GM18502 (cell line): ENCODE data around the gene ATP2B3.

Source experiments
- ATAC-seq: cut with Tn5 transposase; IDR thresholded peaks from one replicate; pipeline ENCODE4 v1.9.1; 2021; ENCODE audit warnings: mild to moderate bottlenecking; ENCODE audit not compliant: unreplicated experiment, poor library complexity

ATP2B3 gene

GRCh38 chrX:153608376-153608775 is 90.9 kb downstream of the ATP2B3 start:
- ATAC-seq = no peak

GRCh38 chrX:153608806-153609205 is 91.4 kb downstream of the ATP2B3 start:
- ATAC-seq = no peak

GRCh38 chrX:153609917-153610835 is 92.7 kb downstream of the ATP2B3 start:
- peak; percentile 68 for ATAC-seq

GRCh38 chrX:153610836-153611213 is 93.4 kb downstream of the ATP2B3 start:
- no peak for ATAC-seq

- ATAC-seq = no peak
These were observed 94.1 kb downstream of the ATP2B3 start for GRCh38 chrX:153611298-153612095.

GRCh38 chrX:153612413-153612812 is 95.0 kb downstream of the ATP2B3 start:
- ATAC-seq = no peak

GRCh38 chrX:153614818-153615217 is 97.4 kb downstream of the ATP2B3 start:
- no peak for ATAC-seq

GRCh38 chrX:153620576-153620975 is 103.1 kb downstream of the ATP2B3 start:
- ATAC-seq = no peak

- no peak for ATAC-seq
These were observed 104.6 kb downstream of the ATP2B3 start for GRCh38 chrX:153621949-153622598.

GRCh38 chrX:153622661-153623309 is 105.3 kb downstream of the ATP2B3 start:
- no peak for ATAC-seq

- no peak for ATAC-seq
These were observed 106.0 kb downstream of the ATP2B3 start for GRCh38 chrX:153623310-153624029.

- ATAC-seq = no peak
These were observed 107.0 kb downstream of the ATP2B3 start for GRCh38 chrX:153624196-153625091.

- no peak for ATAC-seq
These were observed 108.0 kb downstream of the ATP2B3 start for GRCh38 chrX:153625271-153626024.

- ATAC-seq = no peak
These were observed 108.7 kb downstream of the ATP2B3 start for GRCh38 chrX:153626025-153626633.

- ATAC-seq = no peak
These were observed 109.6 kb downstream of the ATP2B3 start for GRCh38 chrX:153626863-153627674.

GRCh38 chrX:153627675-153628111 is 110.3 kb downstream of the ATP2B3 start:
- ATAC-seq = no peak

GRCh38 chrX:153628129-153628528 is 110.7 kb downstream of the ATP2B3 start:
- no peak for ATAC-seq
